Right lobe of liver (tissue), 6 donors: ENCODE measurements around the gene PLEKHA3. TPM values are rescaled to one million over a fixed set of nuclear protein-coding genes. Genes with fewer than 3 reads are reported as not detected.

Experiments used
- ATAC-seq, 4 donors: fragments of 200-7000 bp; cut with Tn5 transposase; one replicate each; pipeline ENCODE4 v1.9.1; 2020; ENCODE audit warnings: mild to moderate bottlenecking in 4 of 4, moderate library complexity in 4 of 4
- DNase-seq, 3 donors: peaks; one replicate each; pipeline ENCODE4 v3.0.0-alpha.2; 2020
- H3K27ac ChIP-seq, 3 donors: fragments of 200-600 bp; one replicate each; pipeline ENCODE4 v1.8.0; 2022
- H3K27me3 ChIP-seq, 2 donors: fragments of 200-600 bp; one replicate each; pipeline ENCODE4 v1.8.0; 2022
- H3K36me3 ChIP-seq, 4 donors: fragments of 200-600 bp; sonication (generic) in 1 of 4; one replicate each; pipeline versions ENCODE4 v1.5.1 to v1.8.0; 2017 to 2022; ENCODE audit warnings: control low read depth in 1 of 4
- H3K4me1 ChIP-seq, 4 donors: fragments of 200-600 bp; sonication (generic) in 1 of 4; one replicate each; pipeline versions ENCODE4 v1.5.1 to v1.8.0; 2017 to 2022; ENCODE audit warnings: control low read depth in 1 of 4
- H3K4me3 ChIP-seq, 3 donors: fragments of 200-600 bp; one replicate each; pipeline ENCODE4 v1.8.0; 2022
- H3K9me3 ChIP-seq, 4 donors: fragments of 200-600 bp; sonication (generic) in 1 of 4; one replicate each; pipeline versions ENCODE4 v1.5.1 to v1.8.0; 2017 to 2022; ENCODE audit warnings: control low read depth in 1 of 4
- POLR2A ChIP-seq: fragments of 450-650 bp; IDR thresholded peaks from one replicate; pipeline ENCODE4 v1.6.1; 2017; ENCODE audit warnings: antibody characterized with exemption, mild to moderate bottlenecking
- WGBS: methylation state at CpG from one replicate; pipeline ENCODE4 v1.1.6; 2018; ENCODE audit warnings: low coverage, low lambda C conversion rate; ENCODE audit not compliant: insufficient coverage; ENCODE audit errors: missing lambda C conversion rate; 5-methylcytosine and 5-hydroxymethylcytosine counted together
- intact Hi-C, 2 donors: fragments of 100-400 bp; cut with DNase I; formaldehyde crosslinking; loops; one replicate each; pipeline versions ENCODE4 v1.11.2 to v1.14.1; 2022
- total RNA-seq, 6 experiments: library from RNA; depleted of rRNA in 2 of 6; stranded (reverse); fragments of >200 nt in 2 of 6; fragmentation: NEBNext Ultra II Directional in 3 of 6; extraction: Animal tissue kit (Norgen Biotek cat#: 25700) in 3 of 6; gene quantifications; one replicate each; pipeline versions ENCODE4 v1.1.0 to v1.2.4, GENCODE V29; 2016 to 2023
- TF ChIP-seq, protein P1 (sequence below), 4 donors: fragments of 200-600 bp in 3 of 4; fragments of 450-650 bp in 1 of 4; IDR thresholded peaks; one replicate each; pipeline versions ENCODE4 v1.5.1 to v1.8.0; 2016 to 2022; ENCODE audit warnings: antibody characterized with exemption in 4 of 4, mild to moderate bottlenecking in 2 of 4
- donor health status: DM: no; HTN: yes; CAD: no.
- donor health status: DM: no; HTN: no; CAD: no.
- donor health status: DM: no; HTN: no; CAD: no.
- donor health status: DM: no; HTN: yes; CAD: no.
- donor health status: DM: no; HTN: yes; CAD: no.

PLEKHA3 gene
- total RNA-seq, 6 experiments from 2014 or later, result 4.4 to 21.2 (median 15.1) TPM

DNA sequence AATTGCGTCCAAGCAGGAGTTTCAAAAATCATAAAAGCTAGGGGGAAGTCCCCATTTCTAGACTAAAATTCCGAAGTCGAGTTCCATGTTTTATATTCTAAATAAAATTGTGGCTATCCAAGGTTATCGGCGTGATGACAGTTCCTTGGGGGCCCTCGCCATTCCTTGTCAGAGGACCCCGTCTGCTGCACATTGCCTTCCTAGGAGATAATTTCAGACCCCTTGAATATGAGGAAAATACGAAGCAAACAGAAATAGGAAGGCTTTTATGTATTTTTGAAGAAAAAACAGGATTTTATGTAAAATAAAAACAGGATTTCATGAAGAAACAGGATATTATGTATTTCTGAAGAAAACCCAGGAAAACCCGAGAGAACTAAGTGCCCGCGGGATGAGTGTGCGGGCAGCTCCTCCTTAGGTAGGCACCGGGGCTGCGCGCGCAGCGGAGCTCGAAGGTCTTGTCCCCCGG is 465 bp upstream of the PLEKHA3 start:
- Histone ChIP-seq H3K4me3 (peak overlapping the region; percentile 73 to 81 (median 74)), H3K9me3 (no peaks in the 10 kb centered on the region), H3K36me3 (no peaks in the 10 kb centered on the region), H3K27me3 (no peaks in the 10 kb centered on the region), H3K4me1 (peaks cover 0 to 45% (median 7%) of the 10 kb centered on the region in 4 donors), H3K27ac (peak overlapping the region; percentile 86 to 97 (median 94))
- WGBS, result 30% methylated on average over 14 of the region's 19 CpGs
- intact Hi-C loops, result no loop called here
- ATAC-seq (no peak), DNase-seq (no peak)
- TF ChIP-seq, protein P1, sequence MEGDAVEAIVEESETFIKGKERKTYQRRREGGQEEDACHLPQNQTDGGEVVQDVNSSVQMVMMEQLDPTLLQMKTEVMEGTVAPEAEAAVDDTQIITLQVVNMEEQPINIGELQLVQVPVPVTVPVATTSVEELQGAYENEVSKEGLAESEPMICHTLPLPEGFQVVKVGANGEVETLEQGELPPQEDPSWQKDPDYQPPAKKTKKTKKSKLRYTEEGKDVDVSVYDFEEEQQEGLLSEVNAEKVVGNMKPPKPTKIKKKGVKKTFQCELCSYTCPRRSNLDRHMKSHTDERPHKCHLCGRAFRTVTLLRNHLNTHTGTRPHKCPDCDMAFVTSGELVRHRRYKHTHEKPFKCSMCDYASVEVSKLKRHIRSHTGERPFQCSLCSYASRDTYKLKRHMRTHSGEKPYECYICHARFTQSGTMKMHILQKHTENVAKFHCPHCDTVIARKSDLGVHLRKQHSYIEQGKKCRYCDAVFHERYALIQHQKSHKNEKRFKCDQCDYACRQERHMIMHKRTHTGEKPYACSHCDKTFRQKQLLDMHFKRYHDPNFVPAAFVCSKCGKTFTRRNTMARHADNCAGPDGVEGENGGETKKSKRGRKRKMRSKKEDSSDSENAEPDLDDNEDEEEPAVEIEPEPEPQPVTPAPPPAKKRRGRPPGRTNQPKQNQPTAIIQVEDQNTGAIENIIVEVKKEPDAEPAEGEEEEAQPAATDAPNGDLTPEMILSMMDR (IDR thresholded peaks at IDR 0.05), result no peak
- no peak for TF ChIP-seq POLR2A

DNA sequence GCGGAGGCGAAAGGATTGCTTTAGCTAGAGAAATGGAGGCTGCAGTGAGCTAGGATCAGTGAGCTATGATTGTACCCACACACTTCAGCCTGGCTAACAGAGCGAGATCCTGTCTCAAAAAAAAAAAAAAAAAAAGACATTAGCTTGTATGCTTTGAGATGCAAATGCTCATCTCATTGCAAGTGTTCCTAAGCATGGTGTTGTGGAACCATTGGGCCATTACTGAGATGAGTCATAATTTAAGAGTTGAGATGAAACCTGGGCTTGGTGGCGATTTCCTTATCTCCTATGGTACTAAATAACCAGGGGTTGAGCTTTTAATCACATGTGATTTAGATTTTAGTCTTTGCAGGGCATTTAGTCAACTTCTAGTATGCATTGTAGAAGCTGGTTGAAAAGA is 2.2 kb downstream of the PLEKHA3 start:
- ATAC-seq (no peak), DNase-seq (no peak)
- 84% methylated on average over 4 of the region's 4 CpGs for WGBS
- Histone ChIP-seq H3K9me3 (no peaks in the 10 kb centered on the region), H3K4me1 (peaks cover 0 to 50% (median 6%) of the 10 kb centered on the region in 4 donors), H3K4me3 (no peak overlapping the region), H3K36me3 (no peaks in the 10 kb centered on the region), H3K27me3 (no peaks in the 10 kb centered on the region), H3K27ac (no peak overlapping the region)
- intact Hi-C loops, result no loop called here
- TF ChIP-seq, protein P1 (IDR thresholded peaks at IDR 0.05), result no peak
- no peak for TF ChIP-seq POLR2A

DNA sequence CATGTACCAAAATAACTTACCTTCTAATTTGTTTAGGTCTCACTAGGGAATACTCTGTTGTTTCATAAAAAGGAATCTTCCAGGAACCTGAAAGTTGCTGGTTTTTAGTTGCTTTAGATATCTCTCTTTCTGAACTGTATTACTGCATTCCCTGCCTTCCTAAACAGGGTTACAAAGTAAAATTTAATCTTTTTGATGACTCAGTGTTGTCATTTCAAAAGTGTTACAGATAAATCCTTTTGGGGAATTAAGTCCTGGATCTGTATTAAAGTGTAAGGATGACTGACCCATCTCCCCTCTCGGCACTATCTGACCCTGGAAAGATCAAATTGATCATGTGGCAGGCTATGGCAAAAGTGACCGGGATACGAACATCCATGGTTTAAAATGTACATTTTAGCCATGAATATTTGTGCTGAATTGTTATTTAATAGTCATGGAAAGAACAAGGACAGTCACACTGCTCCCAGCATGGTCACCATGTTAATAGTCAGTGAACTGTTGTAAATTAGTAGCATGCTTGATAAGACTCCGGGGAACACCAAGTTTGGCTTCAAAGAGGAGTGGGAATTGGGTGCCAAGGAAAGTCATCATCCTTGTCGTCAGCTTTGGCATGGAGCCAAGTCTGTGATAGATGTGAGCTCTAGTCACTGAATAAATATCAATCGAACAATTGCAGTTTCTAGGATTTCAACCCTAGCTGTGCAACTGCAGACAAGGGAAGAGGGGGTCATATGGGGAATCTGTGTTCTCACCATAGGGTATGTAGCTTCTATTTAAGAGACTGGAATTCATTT is 4.2 kb downstream of the PLEKHA3 start:
- peak in 2 of 3 donors; percentile 50 to 58 for DNase-seq
- peaks cover 0 to 41% (median 3%) of the 10 kb centered on the region in 4 donors for H3K4me1 ChIP-seq
- intact Hi-C loops, result no loop called here

DNA sequence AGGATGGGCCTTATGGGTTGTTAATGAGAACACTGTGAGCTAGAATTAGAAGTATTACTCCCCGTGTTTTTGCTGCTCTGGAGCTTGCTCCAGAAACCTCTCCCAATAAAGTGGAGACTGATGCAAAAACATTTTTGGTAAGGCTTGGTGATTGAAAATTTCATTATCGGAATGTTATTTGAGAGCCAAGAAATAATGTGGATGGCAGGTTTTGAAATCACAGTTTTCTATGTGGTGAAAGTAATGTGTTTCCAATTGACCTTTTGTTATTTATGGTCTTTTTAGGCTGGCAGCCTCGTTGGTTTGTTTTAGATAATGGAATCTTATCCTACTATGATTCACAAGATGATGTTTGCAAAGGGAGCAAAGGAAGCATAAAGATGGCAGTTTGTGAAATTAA is 5.1 kb downstream of the PLEKHA3 start:
- no peak overlapping the region for H3K4me3 ChIP-seq
- H3K4me1 ChIP-seq, result peaks cover 0 to 36% (median 0%) of the 10 kb centered on the region in 4 donors
- DNase-seq (no peak), ATAC-seq (peak in 1 of 4 donors; percentile 25)
- intact Hi-C loops, result no loop called here
- WGBS, result 53% methylated on average over 3 of the region's 3 CpGs
- no peaks in the 10 kb centered on the region for H3K27me3 ChIP-seq
- H3K36me3 ChIP-seq, result peaks cover 0 to 1% (median 0%) of the 10 kb centered on the region in 4 donors
- H3K9me3 ChIP-seq, result no peaks in the 10 kb centered on the region
- no peak overlapping the region for H3K27ac ChIP-seq
- TF ChIP-seq, protein P1 (IDR thresholded peaks at IDR 0.05), result no peak
- no peak for TF ChIP-seq POLR2A

More for the DNA sequence above, 4.2 kb downstream of the PLEKHA3 start:
- WGBS, result 37% methylated on average over 6 of the region's 6 CpGs
- Histone ChIP-seq H3K4me3 (no peak overlapping the region), H3K27me3 (no peaks in the 10 kb centered on the region), H3K9me3 (no peaks in the 10 kb centered on the region), H3K36me3 (no peaks in the 10 kb centered on the region), H3K27ac (peak overlapping the region in 1 of 3 donors; percentile 35)
- peak in 1 of 4 donors; percentile 18 for ATAC-seq
- no peak for TF ChIP-seq POLR2A

DNA sequence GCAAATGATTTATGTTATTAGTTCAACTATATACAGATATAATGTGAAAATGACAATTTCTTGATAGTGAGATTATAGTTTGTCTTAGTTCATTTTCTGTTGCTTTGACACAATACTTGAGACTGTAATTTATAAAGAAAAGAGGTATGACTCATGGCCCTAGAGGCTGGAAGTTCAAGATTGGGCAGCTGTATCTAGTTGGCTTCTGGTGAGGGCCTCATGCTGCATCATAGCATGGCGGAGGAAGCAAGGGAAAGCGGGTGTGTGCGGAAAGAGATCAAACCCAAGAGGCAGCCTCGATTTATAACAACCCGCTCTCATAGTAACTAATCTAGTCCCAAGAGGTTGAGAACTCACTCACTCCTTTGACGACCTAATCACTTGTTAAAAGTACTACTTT is 11.4 kb downstream of the PLEKHA3 start:
- no peaks in the 10 kb centered on the region for H3K27me3 ChIP-seq
- TF ChIP-seq POLR2A, result no peak
- TF ChIP-seq, protein P1 (IDR thresholded peaks at IDR 0.05), result no peak
- no peaks in the 10 kb centered on the region for H3K9me3 ChIP-seq
- H3K4me3 ChIP-seq, result no peak overlapping the region
- H3K36me3 ChIP-seq, result peaks cover 0 to 61% (median 9%) of the 10 kb centered on the region in 4 donors
- intact Hi-C loops, result no loop called here
- ATAC-seq (no peak), DNase-seq (no peak)
- no peak overlapping the region for H3K27ac ChIP-seq
- H3K4me1 ChIP-seq, result no peaks in the 10 kb centered on the region
- WGBS, result 94% methylated on average over 6 of the region's 6 CpGs
